ENCODE results near the gene RPL19.

Gene RPL19

GRCh38 chr17:39219647-39220154, 19.6 kb downstream of the RPL19 start:
- TF ChIP-seq ZFX (IDR thresholded peaks at IDR 0.05): no peak
- TF ChIP-seq, protein P1, sequence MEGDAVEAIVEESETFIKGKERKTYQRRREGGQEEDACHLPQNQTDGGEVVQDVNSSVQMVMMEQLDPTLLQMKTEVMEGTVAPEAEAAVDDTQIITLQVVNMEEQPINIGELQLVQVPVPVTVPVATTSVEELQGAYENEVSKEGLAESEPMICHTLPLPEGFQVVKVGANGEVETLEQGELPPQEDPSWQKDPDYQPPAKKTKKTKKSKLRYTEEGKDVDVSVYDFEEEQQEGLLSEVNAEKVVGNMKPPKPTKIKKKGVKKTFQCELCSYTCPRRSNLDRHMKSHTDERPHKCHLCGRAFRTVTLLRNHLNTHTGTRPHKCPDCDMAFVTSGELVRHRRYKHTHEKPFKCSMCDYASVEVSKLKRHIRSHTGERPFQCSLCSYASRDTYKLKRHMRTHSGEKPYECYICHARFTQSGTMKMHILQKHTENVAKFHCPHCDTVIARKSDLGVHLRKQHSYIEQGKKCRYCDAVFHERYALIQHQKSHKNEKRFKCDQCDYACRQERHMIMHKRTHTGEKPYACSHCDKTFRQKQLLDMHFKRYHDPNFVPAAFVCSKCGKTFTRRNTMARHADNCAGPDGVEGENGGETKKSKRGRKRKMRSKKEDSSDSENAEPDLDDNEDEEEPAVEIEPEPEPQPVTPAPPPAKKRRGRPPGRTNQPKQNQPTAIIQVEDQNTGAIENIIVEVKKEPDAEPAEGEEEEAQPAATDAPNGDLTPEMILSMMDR (conservative IDR thresholded peaks at IDR 0.05): no peak
- H3K27ac ChIP-seq: no peak overlapping the region

GRCh38 chr17:39221572-39221971, 21.5 kb downstream of the RPL19 start:
- TF ChIP-seq ZFX (IDR thresholded peaks at IDR 0.05): no peak
- TF ChIP-seq, protein P1 (conservative IDR thresholded peaks at IDR 0.05): no peak
- no peak overlapping the region for H3K27ac ChIP-seq

DNA sequence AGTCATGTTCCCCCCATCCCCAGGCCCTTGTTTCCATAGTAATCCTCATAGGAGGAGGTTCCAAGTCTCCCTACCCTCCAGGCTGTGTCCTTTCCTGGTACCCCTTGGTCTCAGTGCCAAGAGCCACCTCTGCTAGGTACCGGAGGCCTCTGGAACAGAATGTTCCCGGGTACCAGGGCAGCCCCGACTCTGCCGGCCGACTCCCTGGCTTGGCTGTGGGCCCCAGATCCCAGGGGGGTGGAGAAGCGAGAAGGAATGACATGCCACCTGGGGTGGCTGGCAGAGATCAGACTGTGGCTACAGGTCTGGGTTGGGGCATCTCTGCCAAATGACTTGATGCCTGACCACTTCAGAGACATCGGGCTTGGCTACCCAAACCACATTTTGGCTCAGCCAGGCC, 22.1 kb downstream of the RPL19 start:
- no peak overlapping the region for H3K27ac ChIP-seq
- TF ChIP-seq, protein P1 (conservative IDR thresholded peaks at IDR 0.05): no peak
- no peak for TF ChIP-seq ZFX (IDR thresholded peaks at IDR 0.05)

DNA sequence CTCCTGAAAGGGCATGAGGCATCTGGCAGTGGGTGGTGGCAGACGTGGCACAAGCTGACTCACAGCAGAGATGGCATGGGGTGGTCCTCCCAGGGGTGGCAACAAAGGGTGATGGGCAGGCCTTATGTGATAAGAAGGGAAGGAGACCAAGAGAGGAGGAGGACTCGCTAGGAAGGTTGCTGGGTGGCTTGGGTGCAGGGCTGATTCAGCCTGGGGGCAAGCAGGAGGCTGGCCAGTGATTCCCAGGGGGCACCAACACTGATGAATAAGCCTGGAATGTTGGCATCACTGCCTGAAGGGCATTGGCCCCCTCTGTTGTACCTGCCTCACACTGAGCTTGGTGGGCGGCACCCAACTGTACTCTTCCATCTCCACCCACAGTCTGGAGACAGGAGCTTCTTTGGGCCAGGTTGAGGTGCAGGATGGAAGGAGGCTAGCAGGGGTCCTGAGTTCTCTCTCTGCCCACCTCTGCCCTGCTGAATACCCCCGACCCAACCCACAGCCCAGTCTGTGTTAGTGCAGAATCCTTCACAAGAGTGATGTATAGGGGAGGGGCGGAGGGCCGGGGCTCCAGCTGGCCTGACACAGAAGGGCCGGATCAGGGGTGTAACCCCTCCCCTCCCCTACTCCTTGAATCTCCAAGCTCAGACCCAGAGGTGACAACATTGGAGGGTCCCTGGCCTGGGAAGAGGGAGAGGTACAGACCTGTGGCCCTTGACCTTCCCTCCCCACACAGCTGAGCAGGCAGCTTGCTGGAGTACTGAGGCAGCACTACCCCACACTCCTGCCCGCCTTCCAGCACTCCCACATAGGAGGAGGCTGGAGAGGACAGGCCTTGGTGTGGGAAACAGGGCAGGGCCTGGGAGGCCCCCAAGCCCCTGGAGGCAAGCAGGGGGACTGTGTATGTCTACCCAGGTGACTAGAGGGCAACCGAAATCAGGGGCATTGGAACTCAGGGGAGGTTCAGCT, 23.1 kb downstream of the RPL19 start:
- no peak for TF ChIP-seq ZFX (IDR thresholded peaks at IDR 0.05)
- TF ChIP-seq, protein P1 (conservative IDR thresholded peaks at IDR 0.05): no peak
- H3K27ac ChIP-seq: no peak overlapping the region

DNA sequence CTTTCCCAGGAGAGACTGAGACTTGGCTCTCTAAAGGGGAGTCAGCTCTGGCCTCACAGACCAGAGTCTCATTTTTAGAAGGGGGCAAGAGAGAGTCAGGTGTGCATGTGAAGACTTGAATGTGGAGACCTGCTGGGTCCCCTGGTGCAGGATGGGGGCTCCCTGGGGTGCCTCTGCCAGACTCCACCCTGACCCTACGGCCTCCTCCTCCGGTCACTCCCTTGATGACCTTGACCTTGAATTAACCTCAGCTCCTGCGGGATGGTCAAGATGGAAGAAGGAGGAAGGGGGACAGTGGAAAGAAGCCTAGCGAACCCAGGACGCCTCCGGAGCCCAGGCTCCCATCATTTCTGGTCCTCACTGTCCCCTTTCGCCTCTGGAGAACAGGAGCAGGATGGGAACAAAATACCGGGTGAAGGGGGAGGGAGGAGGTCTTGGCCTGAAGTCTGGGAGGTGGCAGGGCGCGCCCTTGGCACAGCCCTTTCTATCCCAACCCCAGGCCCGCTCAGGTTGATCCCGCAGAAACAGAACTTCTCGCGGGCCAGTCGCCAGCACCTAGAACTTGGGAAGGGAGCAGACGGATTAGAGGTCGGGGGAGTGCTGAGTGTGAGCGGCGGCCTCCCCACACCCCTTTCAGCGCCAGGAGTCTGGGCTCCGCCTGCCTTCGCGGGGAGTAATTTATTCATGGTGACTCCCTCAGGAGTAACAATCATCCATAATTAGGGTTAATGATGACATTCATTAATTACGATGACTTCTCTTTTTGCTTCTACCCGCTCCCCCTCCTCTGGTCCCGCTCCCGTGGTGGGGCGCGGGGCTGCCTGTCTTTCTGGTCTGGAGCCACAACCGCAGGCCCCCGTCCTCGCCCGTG, 24.1 kb downstream of the RPL19 start:
- H3K27ac ChIP-seq: no peak overlapping the region
- TF ChIP-seq ZFX (IDR thresholded peaks at IDR 0.05): no peak
- TF ChIP-seq, protein P1 (conservative IDR thresholded peaks at IDR 0.05): no peak

- H3K27ac ChIP-seq: no peak overlapping the region
- TF ChIP-seq, protein P1 (conservative IDR thresholded peaks at IDR 0.05): no peak
- TF ChIP-seq ZFX (IDR thresholded peaks at IDR 0.05): no peak
Observed at GRCh38 chr17:39224778-39225307, 24.8 kb downstream of the RPL19 start.
